Stimulated activated CD4-positive, alpha-beta T cell treated with anti-CD3 and anti-CD28 coated beads, Interleukin-1b, Interleukin-23, amount 100 ng/mL, for 24 hours (primary cell): ENCODE results near the gene TFCP2.
A peak's percentile ranks its signal among the peaks of the same experiment; 100 is the strongest.

Experiments
- DNase-seq, 4 experiments: peaks; one replicate each; pipeline ENCODE4 v3.0.0-alpha.2; 2020; ENCODE audit warnings: low read depth in 4 of 4, low spot score in 1 of 4

Gene TFCP2

GRCh38 chr12:51047655-51048540 lies 125.0 kb downstream of the TFCP2 start, which contains the start of gene LETMD1:
TSS of gene LETMD1 (plus strand) at chr12:51048327. CDS start at chr12:51048357, 30 bp downstream.
- peak; percentile 60 to 82 (median 76) for DNase-seq
